ENCODE results near the gene CNTN1.

Gene CNTN1

GRCh38 chr12:41089438-41089837 is 397.2 kb downstream of the CNTN1 start:
- H3K4me2 ChIP-seq (ENCODE audit: low read length), result no peak overlapping the region
- H3K36me3 ChIP-seq (ENCODE audit: insufficient read depth, low read length), result no peaks in the 10 kb centered on the region
- no peaks in the 10 kb centered on the region for H3K9me3 ChIP-seq (replicated peaks; ENCODE audit: low read length)
- H3K4me1 ChIP-seq (ENCODE audit: control insufficient read depth, insufficient read depth, low read length), result no peaks in the 10 kb centered on the region
- H3K4me3 ChIP-seq (ENCODE audit: low read length), result no peak overlapping the region
- no peak overlapping the region for H3K9ac ChIP-seq (ENCODE audit: low read depth, low read length)
- H3K27me3 ChIP-seq (ENCODE audit: control insufficient read depth, insufficient read depth, low read length), result no peaks in the 10 kb centered on the region

DNA sequence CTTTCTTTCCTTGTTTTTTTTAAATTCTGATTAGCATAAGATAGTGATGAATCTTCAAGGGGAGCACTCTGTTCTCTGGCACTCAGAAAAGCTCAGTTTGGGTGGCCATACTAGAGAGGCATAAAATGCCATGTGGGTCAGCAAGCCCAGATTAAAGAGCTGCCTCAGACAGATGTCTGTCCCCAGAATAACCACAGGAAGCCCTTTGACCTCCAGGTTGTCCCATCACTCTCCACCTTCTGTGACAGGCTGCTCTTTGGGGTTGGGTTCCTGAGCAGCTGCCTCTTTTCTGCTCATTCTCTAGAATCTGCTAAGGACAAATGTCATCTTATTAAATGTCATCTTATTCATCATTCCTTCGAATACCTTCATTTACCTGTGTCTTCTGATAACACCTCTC is 399.9 kb downstream of the CNTN1 start:
- no peak overlapping the region for H3K4me2 ChIP-seq (ENCODE audit: low read length)
- H3K9ac ChIP-seq (ENCODE audit: low read depth, low read length), result no peak overlapping the region
- no peaks in the 10 kb centered on the region for H3K27me3 ChIP-seq (ENCODE audit: control insufficient read depth, insufficient read depth, low read length)
- H3K9me3 ChIP-seq (replicated peaks; ENCODE audit: low read length), result no peaks in the 10 kb centered on the region
- no peaks in the 10 kb centered on the region for H3K36me3 ChIP-seq (ENCODE audit: insufficient read depth, low read length)
- no peaks in the 10 kb centered on the region for H3K4me1 ChIP-seq (ENCODE audit: control insufficient read depth, insufficient read depth, low read length)
- H3K4me3 ChIP-seq (ENCODE audit: low read length), result no peak overlapping the region

GRCh38 chr12:41096797-41097196 is 404.6 kb downstream of the CNTN1 start:
- H3K4me2 ChIP-seq (ENCODE audit: low read length), result no peak overlapping the region
- H3K4me1 ChIP-seq (ENCODE audit: control insufficient read depth, insufficient read depth, low read length), result no peaks in the 10 kb centered on the region
- no peak overlapping the region for H3K4me3 ChIP-seq (ENCODE audit: low read length)
- H3K9ac ChIP-seq (ENCODE audit: low read depth, low read length), result no peak overlapping the region
- no peaks in the 10 kb centered on the region for H3K27me3 ChIP-seq (ENCODE audit: control insufficient read depth, insufficient read depth, low read length)
- H3K36me3 ChIP-seq (ENCODE audit: insufficient read depth, low read length), result no peaks in the 10 kb centered on the region
- H3K9me3 ChIP-seq (replicated peaks; ENCODE audit: low read length), result no peaks in the 10 kb centered on the region

GRCh38 chr12:41100572-41100971 is 408.3 kb downstream of the CNTN1 start:
- Histone ChIP-seq H3K9ac (ENCODE audit: low read depth, low read length) (no peak overlapping the region), H3K4me2 (ENCODE audit: low read length) (no peak overlapping the region), H3K27me3 (ENCODE audit: control insufficient read depth, insufficient read depth, low read length) (no peaks in the 10 kb centered on the region), H3K4me3 (ENCODE audit: low read length) (no peak overlapping the region), H3K36me3 (ENCODE audit: insufficient read depth, low read length) (no peaks in the 10 kb centered on the region), H3K4me1 (ENCODE audit: control insufficient read depth, insufficient read depth, low read length) (no peaks in the 10 kb centered on the region), H3K9me3 (replicated peaks; ENCODE audit: low read length) (no peaks in the 10 kb centered on the region)

GRCh38 chr12:41101806-41102205 is 409.6 kb downstream of the CNTN1 start:
- no peak overlapping the region for H3K9ac ChIP-seq (ENCODE audit: low read depth, low read length)
- H3K4me2 ChIP-seq (ENCODE audit: low read length), result no peak overlapping the region
- H3K4me3 ChIP-seq (ENCODE audit: low read length), result no peak overlapping the region
- H3K4me1 ChIP-seq (ENCODE audit: control insufficient read depth, insufficient read depth, low read length), result no peaks in the 10 kb centered on the region
- no peaks in the 10 kb centered on the region for H3K36me3 ChIP-seq (ENCODE audit: insufficient read depth, low read length)
- H3K27me3 ChIP-seq (ENCODE audit: control insufficient read depth, insufficient read depth, low read length), result no peaks in the 10 kb centered on the region
- no peaks in the 10 kb centered on the region for H3K9me3 ChIP-seq (replicated peaks; ENCODE audit: low read length)

- no peak overlapping the region for H3K4me3 ChIP-seq (ENCODE audit: low read length)
- H3K27me3 ChIP-seq (ENCODE audit: control insufficient read depth, insufficient read depth, low read length), result no peaks in the 10 kb centered on the region
- no peaks in the 10 kb centered on the region for H3K9me3 ChIP-seq (replicated peaks; ENCODE audit: low read length)
- H3K4me2 ChIP-seq (ENCODE audit: low read length), result no peak overlapping the region
- no peaks in the 10 kb centered on the region for H3K36me3 ChIP-seq (ENCODE audit: insufficient read depth, low read length)
- no peak overlapping the region for H3K9ac ChIP-seq (ENCODE audit: low read depth, low read length)
- no peaks in the 10 kb centered on the region for H3K4me1 ChIP-seq (ENCODE audit: control insufficient read depth, insufficient read depth, low read length)
These were observed 411.4 kb downstream of the CNTN1 start for GRCh38 chr12:41103614-41104013.

- no peak overlapping the region for H3K4me2 ChIP-seq (ENCODE audit: low read length)
- no peak overlapping the region for H3K4me3 ChIP-seq (ENCODE audit: low read length)
- no peaks in the 10 kb centered on the region for H3K27me3 ChIP-seq (ENCODE audit: control insufficient read depth, insufficient read depth, low read length)
- H3K36me3 ChIP-seq (ENCODE audit: insufficient read depth, low read length), result no peaks in the 10 kb centered on the region
- H3K9ac ChIP-seq (ENCODE audit: low read depth, low read length), result no peak overlapping the region
- no peaks in the 10 kb centered on the region for H3K4me1 ChIP-seq (ENCODE audit: control insufficient read depth, insufficient read depth, low read length)
- H3K9me3 ChIP-seq (replicated peaks; ENCODE audit: low read length), result no peaks in the 10 kb centered on the region
These were observed 414.1 kb downstream of the CNTN1 start for GRCh38 chr12:41106315-41106714.

- Histone ChIP-seq H3K27me3 (ENCODE audit: control insufficient read depth, insufficient read depth, low read length) (no peaks in the 10 kb centered on the region), H3K9me3 (replicated peaks; ENCODE audit: low read length) (no peaks in the 10 kb centered on the region), H3K4me3 (ENCODE audit: low read length) (no peak overlapping the region), H3K4me1 (ENCODE audit: control insufficient read depth, insufficient read depth, low read length) (no peaks in the 10 kb centered on the region), H3K9ac (ENCODE audit: low read depth, low read length) (no peak overlapping the region), H3K36me3 (ENCODE audit: insufficient read depth, low read length) (no peaks in the 10 kb centered on the region), H3K4me2 (ENCODE audit: low read length) (no peak overlapping the region)
These were observed 415.8 kb downstream of the CNTN1 start for GRCh38 chr12:41108032-41108431.

- no peaks in the 10 kb centered on the region for H3K36me3 ChIP-seq (ENCODE audit: insufficient read depth, low read length)
- no peak overlapping the region for H3K9ac ChIP-seq (ENCODE audit: low read depth, low read length)
- H3K4me1 ChIP-seq (ENCODE audit: control insufficient read depth, insufficient read depth, low read length), result no peaks in the 10 kb centered on the region
- H3K27me3 ChIP-seq (ENCODE audit: control insufficient read depth, insufficient read depth, low read length), result no peaks in the 10 kb centered on the region
- no peak overlapping the region for H3K4me2 ChIP-seq (ENCODE audit: low read length)
- no peaks in the 10 kb centered on the region for H3K9me3 ChIP-seq (replicated peaks; ENCODE audit: low read length)
- H3K4me3 ChIP-seq (ENCODE audit: low read length), result no peak overlapping the region
These were observed 420.7 kb downstream of the CNTN1 start for GRCh38 chr12:41112903-41113302.

DNA sequence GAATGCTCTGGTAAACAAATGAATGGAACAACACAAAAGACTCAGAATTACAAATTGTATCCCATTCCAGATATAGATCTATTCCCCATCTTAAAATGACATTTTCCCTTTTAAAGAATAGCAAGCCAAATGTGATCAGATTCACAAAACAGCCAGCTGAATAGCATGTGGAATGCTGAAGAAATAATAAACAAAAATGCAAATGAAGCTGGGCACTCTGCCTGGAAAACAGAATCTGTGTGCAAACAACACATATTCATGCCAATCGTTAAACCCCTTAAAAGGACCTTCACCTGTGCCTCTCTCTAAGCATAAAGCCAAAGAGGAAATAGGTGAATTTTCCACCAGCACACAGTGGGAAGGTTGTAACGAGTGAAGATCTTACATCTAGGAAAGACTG is 428.0 kb downstream of the CNTN1 start:
- Histone ChIP-seq H3K4me1 (ENCODE audit: control insufficient read depth, insufficient read depth, low read length) (no peaks in the 10 kb centered on the region), H3K9ac (ENCODE audit: low read depth, low read length) (no peak overlapping the region), H3K4me2 (ENCODE audit: low read length) (no peak overlapping the region), H3K9me3 (replicated peaks; ENCODE audit: low read length) (no peaks in the 10 kb centered on the region), H3K4me3 (ENCODE audit: low read length) (no peak overlapping the region), H3K27me3 (ENCODE audit: control insufficient read depth, insufficient read depth, low read length) (no peaks in the 10 kb centered on the region), H3K36me3 (ENCODE audit: insufficient read depth, low read length) (no peaks in the 10 kb centered on the region)

- Histone ChIP-seq H3K4me2 (ENCODE audit: low read length) (no peak overlapping the region), H3K36me3 (ENCODE audit: insufficient read depth, low read length) (no peaks in the 10 kb centered on the region), H3K9me3 (replicated peaks; ENCODE audit: low read length) (no peaks in the 10 kb centered on the region), H3K4me3 (ENCODE audit: low read length) (no peak overlapping the region), H3K9ac (ENCODE audit: low read depth, low read length) (no peak overlapping the region), H3K4me1 (ENCODE audit: control insufficient read depth, insufficient read depth, low read length) (no peaks in the 10 kb centered on the region), H3K27me3 (ENCODE audit: control insufficient read depth, insufficient read depth, low read length) (no peaks in the 10 kb centered on the region)
These were observed 429.1 kb downstream of the CNTN1 start for GRCh38 chr12:41121374-41121773.
